ENCODE measurements around the gene REPS2. TPM values are rescaled to one million over a fixed set of nuclear protein-coding genes. Genes with fewer than 3 reads are reported as not detected.

Gene REPS2
- total RNA-seq, 4 donors from 2014 or later = 18.2 to 68.4 (median 20.2) TPM

DNA sequence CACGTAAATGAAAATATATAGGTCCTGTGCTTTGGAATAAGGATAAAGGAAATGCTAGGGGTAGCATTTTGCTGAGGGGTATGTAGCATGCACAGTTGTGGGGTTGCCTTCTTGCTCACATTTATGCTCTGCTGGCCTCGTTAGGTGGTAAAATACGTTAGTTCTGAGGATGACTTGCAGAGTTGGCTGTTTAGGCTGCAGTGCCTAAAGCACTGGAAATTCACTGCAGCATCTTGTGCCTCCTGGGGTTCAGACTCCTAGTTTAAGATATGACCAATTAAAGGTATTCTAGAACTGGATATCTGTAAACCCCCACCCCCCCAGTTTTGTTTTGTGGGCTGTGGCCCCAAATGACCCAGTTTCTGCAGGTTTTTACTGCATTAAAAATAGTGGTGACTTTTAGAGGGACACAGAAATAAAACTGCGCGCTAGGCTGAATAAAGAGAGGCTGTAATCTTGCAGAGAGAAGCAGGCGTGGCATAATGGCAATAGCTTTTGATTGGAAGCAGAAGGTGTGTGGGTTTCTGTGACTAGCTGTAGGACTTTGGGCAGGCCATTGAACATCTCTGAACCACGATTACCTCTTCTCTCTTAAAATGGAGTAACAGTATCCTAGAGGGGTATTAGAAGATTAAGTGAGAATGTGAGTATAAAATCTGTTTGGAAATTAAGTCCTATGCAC lies 79.3 kb downstream of the REPS2 start:
- intact Hi-C loops (cut with DNase I; ENCODE audit: low total_unique reads) = no loop called here
- Histone ChIP-seq H3K36me3 (no peaks in the 10 kb centered on the region), H3K27ac (no peak overlapping the region)

DNA sequence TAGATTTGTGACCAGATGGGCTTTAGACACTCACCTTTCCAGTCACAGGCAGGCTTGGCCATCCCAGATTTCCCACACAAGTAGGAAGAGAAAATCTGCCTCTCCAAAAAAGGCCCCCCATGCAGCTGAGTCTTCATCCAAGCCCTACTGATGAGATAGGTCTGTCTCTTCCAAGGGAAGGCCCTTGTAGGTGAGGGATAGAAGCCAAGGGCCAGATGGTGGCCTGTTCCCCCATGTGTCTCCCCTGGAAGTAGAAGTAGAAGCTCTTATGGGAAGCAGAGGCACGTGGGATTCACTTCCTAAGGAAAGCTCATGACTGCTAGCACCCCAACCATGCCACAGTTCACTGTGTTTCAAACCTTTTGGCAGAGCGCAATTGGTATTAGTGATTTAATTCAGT lies 81.5 kb downstream of the REPS2 start:
- TF ChIP-seq POLR2A (IDR thresholded peaks at IDR 0.05) = no peak
- TF ChIP-seq, protein P1, sequence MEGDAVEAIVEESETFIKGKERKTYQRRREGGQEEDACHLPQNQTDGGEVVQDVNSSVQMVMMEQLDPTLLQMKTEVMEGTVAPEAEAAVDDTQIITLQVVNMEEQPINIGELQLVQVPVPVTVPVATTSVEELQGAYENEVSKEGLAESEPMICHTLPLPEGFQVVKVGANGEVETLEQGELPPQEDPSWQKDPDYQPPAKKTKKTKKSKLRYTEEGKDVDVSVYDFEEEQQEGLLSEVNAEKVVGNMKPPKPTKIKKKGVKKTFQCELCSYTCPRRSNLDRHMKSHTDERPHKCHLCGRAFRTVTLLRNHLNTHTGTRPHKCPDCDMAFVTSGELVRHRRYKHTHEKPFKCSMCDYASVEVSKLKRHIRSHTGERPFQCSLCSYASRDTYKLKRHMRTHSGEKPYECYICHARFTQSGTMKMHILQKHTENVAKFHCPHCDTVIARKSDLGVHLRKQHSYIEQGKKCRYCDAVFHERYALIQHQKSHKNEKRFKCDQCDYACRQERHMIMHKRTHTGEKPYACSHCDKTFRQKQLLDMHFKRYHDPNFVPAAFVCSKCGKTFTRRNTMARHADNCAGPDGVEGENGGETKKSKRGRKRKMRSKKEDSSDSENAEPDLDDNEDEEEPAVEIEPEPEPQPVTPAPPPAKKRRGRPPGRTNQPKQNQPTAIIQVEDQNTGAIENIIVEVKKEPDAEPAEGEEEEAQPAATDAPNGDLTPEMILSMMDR (IDR thresholded peaks at IDR 0.05) = no peak
- no peaks in the 10 kb centered on the region for H3K9me3 ChIP-seq
- H3K4me3 ChIP-seq = no peak overlapping the region
- H3K4me1 ChIP-seq = no peaks in the 10 kb centered on the region
- no peaks in the 10 kb centered on the region for H3K36me3 ChIP-seq
- no peak for DNase-seq
- no peak overlapping the region for H3K27ac ChIP-seq
- intact Hi-C loops (cut with DNase I; ENCODE audit: low total_unique reads) = no loop called here
- H3K27me3 ChIP-seq = no peaks in the 10 kb centered on the region

More for the DNA sequence above, 79.3 kb downstream of the REPS2 start:
- Histone ChIP-seq H3K27me3 (no peaks in the 10 kb centered on the region), H3K4me1 (no peaks in the 10 kb centered on the region), H3K4me3 (no peak overlapping the region), H3K9me3 (no peaks in the 10 kb centered on the region)
- DNase-seq = no peak
- TF ChIP-seq, protein P1 (IDR thresholded peaks at IDR 0.05) = no peak
- no peak for TF ChIP-seq POLR2A (IDR thresholded peaks at IDR 0.05)

DNA sequence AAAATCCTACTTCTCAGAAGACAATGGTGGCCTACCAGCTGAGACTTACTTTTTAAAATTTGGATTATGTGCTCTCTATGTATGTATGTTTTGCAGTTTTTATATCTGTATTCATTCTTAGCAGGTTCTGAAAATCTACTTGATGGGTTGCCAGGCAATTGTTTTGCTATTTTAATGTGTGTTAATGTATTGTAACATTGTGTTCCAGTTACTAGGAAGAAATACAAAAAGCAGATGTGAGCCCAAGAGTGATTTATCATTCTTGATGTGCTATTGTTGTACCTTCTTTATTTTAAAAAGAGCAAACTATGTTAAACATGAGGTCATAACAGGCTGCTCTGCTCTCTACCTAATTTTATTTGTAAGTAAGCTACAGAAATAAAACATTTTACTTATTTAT lies 81.9 kb downstream of the REPS2 start:
- no peak for DNase-seq
- intact Hi-C loops (cut with DNase I; ENCODE audit: low total_unique reads) = no loop called here
- Histone ChIP-seq H3K36me3 (no peaks in the 10 kb centered on the region), H3K27me3 (no peaks in the 10 kb centered on the region), H3K9me3 (no peaks in the 10 kb centered on the region), H3K4me3 (no peak overlapping the region), H3K27ac (no peak overlapping the region), H3K4me1 (no peaks in the 10 kb centered on the region)
- no peak for TF ChIP-seq POLR2A (IDR thresholded peaks at IDR 0.05)
- TF ChIP-seq, protein P1 (IDR thresholded peaks at IDR 0.05) = no peak

DNA sequence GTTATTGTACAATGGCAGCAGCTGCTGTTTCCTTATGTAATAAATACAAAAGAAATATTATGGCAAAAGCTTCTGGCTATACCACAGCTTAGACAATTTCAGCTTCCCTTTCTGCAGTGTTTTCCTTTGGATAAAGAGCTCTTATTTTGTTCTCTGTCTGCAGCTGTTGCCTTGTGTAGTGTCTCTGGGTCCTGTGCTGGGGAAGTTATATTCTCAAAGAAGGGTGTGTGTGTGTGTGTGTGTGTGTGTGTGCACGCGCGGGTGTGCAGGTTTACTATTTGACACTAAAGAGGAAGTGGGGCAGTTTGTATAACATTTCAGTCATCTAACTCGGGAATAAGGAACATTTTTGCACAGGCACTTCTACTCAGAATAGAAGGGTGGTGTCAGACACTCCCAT lies 83.6 kb downstream of the REPS2 start:
- intact Hi-C loops (cut with DNase I; ENCODE audit: low total_unique reads) = no loop called here
- TF ChIP-seq, protein P1 (IDR thresholded peaks at IDR 0.05) = no peak
- no peak for TF ChIP-seq POLR2A (IDR thresholded peaks at IDR 0.05)
- no peaks in the 10 kb centered on the region for H3K9me3 ChIP-seq
- DNase-seq = no peak
- H3K4me3 ChIP-seq = no peak overlapping the region
- no peak overlapping the region for H3K27ac ChIP-seq
- no peaks in the 10 kb centered on the region for H3K4me1 ChIP-seq
- H3K27me3 ChIP-seq = no peaks in the 10 kb centered on the region
- no peaks in the 10 kb centered on the region for H3K36me3 ChIP-seq

DNA sequence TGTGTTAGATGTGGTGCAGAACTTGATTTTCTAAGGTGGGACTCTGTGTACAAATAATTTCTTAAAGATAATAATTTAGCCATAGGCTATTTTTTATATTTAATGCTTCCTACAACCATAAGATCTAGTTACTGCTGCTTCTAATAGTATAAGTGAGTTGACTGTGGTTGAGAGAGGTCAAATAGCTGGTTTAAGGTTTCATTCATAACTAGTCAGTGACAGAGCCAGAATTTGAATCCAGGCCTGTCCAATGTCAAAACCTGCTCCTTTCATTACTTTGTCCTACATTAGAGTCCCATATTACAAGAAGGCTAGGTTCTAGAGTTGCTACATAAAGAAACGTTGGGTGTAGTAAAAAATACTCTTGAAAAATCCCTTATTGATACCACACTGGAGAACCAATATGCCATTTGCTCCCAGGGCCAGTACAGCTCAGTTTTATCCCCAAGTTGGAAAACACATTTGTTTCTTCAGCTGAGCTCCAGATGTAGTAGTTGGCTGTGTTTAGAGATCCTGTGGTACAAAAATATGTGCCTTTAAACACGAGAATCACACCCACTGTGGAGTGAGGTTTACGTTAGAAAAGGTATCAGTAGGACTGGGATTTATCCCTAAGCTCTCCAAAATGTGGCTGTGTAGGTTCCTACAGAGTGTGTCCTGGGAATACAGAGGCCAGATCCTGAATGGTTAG lies 84.3 kb downstream of the REPS2 start:
- intact Hi-C loops (cut with DNase I; ENCODE audit: low total_unique reads) = no loop called here
- no peak for DNase-seq
- H3K9me3 ChIP-seq = no peaks in the 10 kb centered on the region
- no peak overlapping the region for H3K4me3 ChIP-seq
- H3K36me3 ChIP-seq = no peaks in the 10 kb centered on the region
- no peaks in the 10 kb centered on the region for H3K4me1 ChIP-seq
- TF ChIP-seq POLR2A (IDR thresholded peaks at IDR 0.05) = no peak
- TF ChIP-seq, protein P1 (IDR thresholded peaks at IDR 0.05) = no peak
- H3K27ac ChIP-seq = peak overlapping the region; percentile 53 to 70
- H3K27me3 ChIP-seq = no peaks in the 10 kb centered on the region
